Ovary (tissue), 3 donors: ENCODE results near the gene ERBB2.

Experiments used
- EP300 ChIP-seq: sonication (generic); formaldehyde crosslinking; IDR thresholded peaks from one replicate; pipeline ENCODE4 v1.6.1; 2017; ENCODE audit warnings: antibody characterized with exemption
- TF ChIP-seq, protein P1 (sequence below), 3 donors: fragments of 450-650 bp in 2 of 3; fragments of 200-600 bp in 1 of 3; IDR thresholded peaks; one replicate each; pipeline versions ENCODE4 v1.5.1 to v1.8.0; 2016 to 2022; ENCODE audit warnings: antibody characterized with exemption in 3 of 3, mild to moderate bottlenecking in 1 of 3
- donor health status: DM: no; HTN: no; CAD: no.

GRCh38 chr17:39777534-39778365 is 77.9 kb downstream of the ERBB2 start:
- TF ChIP-seq, protein P1, sequence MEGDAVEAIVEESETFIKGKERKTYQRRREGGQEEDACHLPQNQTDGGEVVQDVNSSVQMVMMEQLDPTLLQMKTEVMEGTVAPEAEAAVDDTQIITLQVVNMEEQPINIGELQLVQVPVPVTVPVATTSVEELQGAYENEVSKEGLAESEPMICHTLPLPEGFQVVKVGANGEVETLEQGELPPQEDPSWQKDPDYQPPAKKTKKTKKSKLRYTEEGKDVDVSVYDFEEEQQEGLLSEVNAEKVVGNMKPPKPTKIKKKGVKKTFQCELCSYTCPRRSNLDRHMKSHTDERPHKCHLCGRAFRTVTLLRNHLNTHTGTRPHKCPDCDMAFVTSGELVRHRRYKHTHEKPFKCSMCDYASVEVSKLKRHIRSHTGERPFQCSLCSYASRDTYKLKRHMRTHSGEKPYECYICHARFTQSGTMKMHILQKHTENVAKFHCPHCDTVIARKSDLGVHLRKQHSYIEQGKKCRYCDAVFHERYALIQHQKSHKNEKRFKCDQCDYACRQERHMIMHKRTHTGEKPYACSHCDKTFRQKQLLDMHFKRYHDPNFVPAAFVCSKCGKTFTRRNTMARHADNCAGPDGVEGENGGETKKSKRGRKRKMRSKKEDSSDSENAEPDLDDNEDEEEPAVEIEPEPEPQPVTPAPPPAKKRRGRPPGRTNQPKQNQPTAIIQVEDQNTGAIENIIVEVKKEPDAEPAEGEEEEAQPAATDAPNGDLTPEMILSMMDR (IDR thresholded peaks at IDR 0.05): no peak
- TF ChIP-seq EP300: no peak
